Activated CD8-positive, alpha-beta memory T cell treated with anti-CD3 and anti-CD28 coated beads, Interleukin-2, amount 10 ng/mL, durations not matched to agents 7 days and 5 days (primary cell): Measurements from ENCODE around the gene HOXA9. TPM values are rescaled to one million over a fixed set of nuclear protein-coding genes. Genes with fewer than 3 reads are reported as not detected.

Source experiments
- ATAC-seq: fragments of 150-1000 bp; cut with Tn5 transposase; one replicate; pipeline ENCODE4 v1.10.0; 2021; ENCODE audit warnings: moderate library complexity
- CTCF ChIA-PET: fragments of 350-600 bp; sonication (Branson Sonifier 250); formaldehyde crosslinking; loops from one replicate; lab custom pipeline; 2021; ENCODE audit warnings: antibody characterized with exemption; lab: Charles Lee
- DNase-seq: peaks from one replicate; pipeline ENCODE4 v3.0.0-alpha.2; 2020
- H3K27ac Mint-ChIP-seq: one replicate; pipeline ENCODE4 v1.8.0; 2021; ENCODE audit warnings: mild to moderate bottlenecking, mixed read lengths
- H3K27me3 Mint-ChIP-seq: one replicate; pipeline ENCODE4 v1.8.0; 2021; ENCODE audit warnings: mixed read lengths
- H3K36me3 Mint-ChIP-seq: one replicate; pipeline ENCODE4 v1.8.0; 2021; ENCODE audit warnings: mild to moderate bottlenecking, mixed read lengths
- H3K4me1 Mint-ChIP-seq: one replicate; pipeline ENCODE4 v1.8.0; 2021; ENCODE audit warnings: mixed read lengths
- H3K4me3 Mint-ChIP-seq: one replicate; pipeline ENCODE4 v1.8.0; 2021; ENCODE audit warnings: mild to moderate bottlenecking, moderate library complexity, mixed read lengths
- H3K9me3 Mint-ChIP-seq: one replicate; pipeline ENCODE4 v1.8.0; 2022; ENCODE audit warnings: low read depth, mixed read lengths
- microRNA-seq: library from miRNA; unstranded; fragments of <30 nt; microRNA quantifications from one replicate; pipeline ENCODE4 v1.2.0, GENCODE V29; 2022
- total RNA-seq, 2 experiments: library from RNA; stranded (reverse); gene quantifications; one replicate each; pipeline ENCODE4 v1.2.3, GENCODE V29; 2021

Gene HOXA9
- total RNA-seq, 2 experiments from 2014 or later: not detected

GRCh38 chr7:27116962-27117886 lies 48.1 kb downstream of the HOXA9 start:
- no peak for DNase-seq
- Mint-ChIP-seq H3K4me3 (no peak overlapping the region), H3K36me3 (no peaks in the 10 kb centered on the region), H3K27me3 (no peaks in the 10 kb centered on the region), H3K9me3 (no peaks in the 10 kb centered on the region), H3K27ac (no peak overlapping the region), H3K4me1 (no peaks in the 10 kb centered on the region)
- ATAC-seq: no peak
- CTCF ChIA-PET: no interaction called here

GRCh38 chr7:27116031-27116961 lies 49.0 kb downstream of the HOXA9 start:
- DNase-seq: no peak
- Mint-ChIP-seq H3K9me3 (no peaks in the 10 kb centered on the region), H3K4me1 (no peaks in the 10 kb centered on the region), H3K27ac (no peak overlapping the region), H3K27me3 (peaks cover 3% of the 10 kb centered on the region), H3K36me3 (no peaks in the 10 kb centered on the region), H3K4me3 (no peak overlapping the region)
- CTCF ChIA-PET: no interaction called here
- ATAC-seq: no peak

- H3K27ac Mint-ChIP-seq: no peak overlapping the region
- ATAC-seq (no peak), DNase-seq (no peak)
- CTCF ChIA-PET: no interaction called here
- no peak overlapping the region for H3K4me3 Mint-ChIP-seq
- H3K4me1 Mint-ChIP-seq: no peaks in the 10 kb centered on the region
- peaks cover 3% of the 10 kb centered on the region for H3K27me3 Mint-ChIP-seq
- H3K9me3 Mint-ChIP-seq: no peaks in the 10 kb centered on the region
- no peaks in the 10 kb centered on the region for H3K36me3 Mint-ChIP-seq
Measured at GRCh38 chr7:27115221-27116026, 49.9 kb downstream of the HOXA9 start.

- ATAC-seq (no peak), DNase-seq (no peak)
- Mint-ChIP-seq H3K4me1 (no peaks in the 10 kb centered on the region), H3K27me3 (peaks cover 3% of the 10 kb centered on the region), H3K27ac (no peak overlapping the region), H3K4me3 (no peak overlapping the region), H3K36me3 (no peaks in the 10 kb centered on the region), H3K9me3 (no peaks in the 10 kb centered on the region)
- CTCF ChIA-PET: no interaction called here
Measured at GRCh38 chr7:27114881-27115220, 50.5 kb downstream of the HOXA9 start.

GRCh38 chr7:27113991-27114769 lies 51.2 kb downstream of the HOXA9 start:
- Mint-ChIP-seq H3K4me1 (no peaks in the 10 kb centered on the region), H3K9me3 (no peaks in the 10 kb centered on the region), H3K36me3 (no peaks in the 10 kb centered on the region), H3K27me3 (peaks cover 3% of the 10 kb centered on the region), H3K4me3 (no peak overlapping the region), H3K27ac (no peak overlapping the region)
- ATAC-seq: no peak
- no peak for DNase-seq
- CTCF ChIA-PET: no interaction called here

- DNase-seq (no peak), ATAC-seq (no peak)
- H3K4me3 Mint-ChIP-seq: no peak overlapping the region
- H3K36me3 Mint-ChIP-seq: no peaks in the 10 kb centered on the region
- no peak overlapping the region for H3K27ac Mint-ChIP-seq
- CTCF ChIA-PET: no interaction called here
- H3K4me1 Mint-ChIP-seq: no peaks in the 10 kb centered on the region
- peaks cover 3% of the 10 kb centered on the region for H3K27me3 Mint-ChIP-seq
- H3K9me3 Mint-ChIP-seq: no peaks in the 10 kb centered on the region
Measured at GRCh38 chr7:27112955-27113949, 52.1 kb downstream of the HOXA9 start.

Small RNAs within 50 kb of the gene (microRNA-seq; reads per million reads assigned to microRNA genes)
- not detected for gene MIR196B

Other genes with a start within 250 kb of the HOXA9 start
- gene HOXA1, start 69.5 kb downstream of the HOXA9 start, total RNA-seq: under 1 TPM; 0.28 to 0.76 TPM
- gene HOXA2, start 62.9 kb downstream of the HOXA9 start, total RNA-seq: not detected
- gene HOXA4, start 34.8 kb downstream of the HOXA9 start, total RNA-seq: not detected
- not detected for gene HOXA5, start 21.9 kb downstream of the HOXA9 start, total RNA-seq
- not detected for gene HOXA6, start 17.8 kb downstream of the HOXA9 start, total RNA-seq
- gene HOXA3, start 13.0 kb downstream of the HOXA9 start, total RNA-seq: not detected
- not detected for gene HOXA7, start 8.9 kb downstream of the HOXA9 start, total RNA-seq
- not detected for gene HOXA10, start 8.8 kb upstream of the HOXA9 start, total RNA-seq
- not detected for gene HOXA11, start 19.7 kb upstream of the HOXA9 start, total RNA-seq
- not detected for gene HOXA13, start 34.6 kb upstream of the HOXA9 start, total RNA-seq
- gene EVX1, start 77.3 kb upstream of the HOXA9 start, total RNA-seq: not detected